H1 (cell line): ENCODE measurements around the gene KCNQ2.

Source experiments
- BACH1 ChIP-seq: IDR thresholded peaks from 2 replicates; pipeline ENCODE4 v1.6.1; 2012; ENCODE audit warnings: low read length, improper control_type of control experiment
- EGR1 ChIP-seq: IDR thresholded peaks from 2 replicates; pipeline ENCODE4 v1.6.1; 2011; ENCODE audit warnings: low read depth, low read length, borderline replicate concordance

- TF ChIP-seq BACH1, result no peak
- TF ChIP-seq EGR1, result no peak
These were observed 77.5 kb downstream of the KCNQ2 start for GRCh38 chr20:63394920-63395455.
